Germinal center (tissue), 1 donor: ENCODE data around the gene NT5DC3.

Source experiments
- DNase-seq: peaks from one replicate; pipeline ENCODE4 v3.0.0; 2012; ENCODE audit warnings: mixed read lengths, low spot score

Gene NT5DC3

GRCh38 chr12:103783744-103784664 is 57.0 kb downstream of the NT5DC3 start:
- no peak for DNase-seq

- DNase-seq, result no peak
Measured at GRCh38 chr12:103782399-103782798, 58.6 kb downstream of the NT5DC3 start.

- DNase-seq, result no peak
Measured at GRCh38 chr12:103780992-103781391, 60.0 kb downstream of the NT5DC3 start.

GRCh38 chr12:103780093-103780440 is 61.0 kb downstream of the NT5DC3 start:
- no peak for DNase-seq

GRCh38 chr12:103779410-103780092 is 61.5 kb downstream of the NT5DC3 start:
- no peak for DNase-seq

- no peak for DNase-seq
Measured at GRCh38 chr12:103778781-103779180, 62.3 kb downstream of the NT5DC3 start.

GRCh38 chr12:103774977-103775560 is 66.0 kb downstream of the NT5DC3 start:
- DNase-seq, result no peak

- DNase-seq, result no peak
Measured at GRCh38 chr12:103773109-103773910, 67.7 kb downstream of the NT5DC3 start.

- DNase-seq, result no peak
Measured at GRCh38 chr12:103772367-103773108, 68.5 kb downstream of the NT5DC3 start.

GRCh38 chr12:103771466-103771865 is 69.6 kb downstream of the NT5DC3 start:
- DNase-seq, result no peak

GRCh38 chr12:103769240-103769945 is 71.6 kb downstream of the NT5DC3 start:
- no peak for DNase-seq

- DNase-seq, result no peak
Measured at GRCh38 chr12:103768467-103769123, 72.4 kb downstream of the NT5DC3 start.

GRCh38 chr12:103766028-103766427 is 75.0 kb downstream of the NT5DC3 start:
- no peak for DNase-seq

- DNase-seq, result no peak
Measured at GRCh38 chr12:103765322-103765721, 75.7 kb downstream of the NT5DC3 start.

GRCh38 chr12:103762473-103762872 is 78.6 kb downstream of the NT5DC3 start:
- no peak for DNase-seq

- DNase-seq, result no peak
Measured at GRCh38 chr12:103758310-103759089, 82.5 kb downstream of the NT5DC3 start.

- DNase-seq, result no peak
Measured at GRCh38 chr12:103757248-103757647, 83.8 kb downstream of the NT5DC3 start.

GRCh38 chr12:103756443-103756842 is 84.6 kb downstream of the NT5DC3 start:
- DNase-seq, result no peak

GRCh38 chr12:103755425-103755824 is 85.6 kb downstream of the NT5DC3 start:
- DNase-seq, result no peak
